ENCODE data around the gene CCDC152. TPM values are rescaled to one million over a fixed set of nuclear protein-coding genes. Genes with fewer than 3 reads are reported as not detected.

The CCDC152 gene
- total and polyA plus RNA-seq, 2 of the 13 experiments (the other 11 are each of a cell fraction or from before 2014, with no cell fraction given), result 0.20 to 0.36 TPM

GRCh38 chr5:42825422-42826148, 69.0 kb downstream of the CCDC152 start (continued):
- TF ChIP-seq GMEB2 (CRISPR knock-in tag; IDR thresholded peaks at IDR 0.05; ENCODE audit: low read depth), result no peak

GRCh38 chr5:42826757-42827515, 70.3 kb downstream of the CCDC152 start:
- H3K27me3 ChIP-seq (ENCODE audit: control insufficient read depth in 1 of 2, insufficient read depth in 2 of 2, low read length in 2 of 2), result no peaks in the 10 kb centered on the region
- in situ Hi-C loops (cut with HindIII; ENCODE audit: extremely low pct_ligation_motif_present, low pct_unique_long_range_greater_than_20kb), result no loop called here
- no peak overlapping the region for H3K4me2 ChIP-seq (ENCODE audit: low read depth, low read length)
- no peak overlapping the region for H3K9ac ChIP-seq (ENCODE audit: insufficient read depth, low read depth, low read length)
- no peak for ATAC-seq
- no peak overlapping the region for H3K4me3 ChIP-seq (replicated peaks in 1 of 3; ENCODE audit: insufficient read depth in 1 of 3, low read depth in 2 of 3, low read length in 3 of 3)
- no peaks in the 10 kb centered on the region for H4K20me1 ChIP-seq (ENCODE audit: insufficient read depth, low read length)
- intact Hi-C loops (cut with micrococcal nuclease; ENCODE audit: unreplicated experiment), result no loop called here
- POLR2A ChIA-PET, result interaction anchor here (1.2 to 6.1 kb wide), 4 partner anchors 16 to 48 kb away, joined by 3 to 93 read pairs (median 8); partner anchors contain the start of gene SELENOP
- WGBS (ENCODE audit: low lambda C conversion rate), result 88% methylated on average over 2 of the region's 2 CpGs
- no TSS peak for BruUV-seq (replicated peaks)
- peaks cover 78% of the 10 kb centered on the region for H3K4me1 ChIP-seq (ENCODE audit: insufficient read depth, low read length)
- no peak for FAIRE-seq
- no peaks in the 10 kb centered on the region for H3K9me3 ChIP-seq (ENCODE audit: low read length)
- H3K79me2 ChIP-seq (ENCODE audit: insufficient read depth, low read length), result peaks cover 93% of the 10 kb centered on the region
- H3K27ac ChIP-seq (ENCODE audit: extremely low read length, insufficient read depth, low read length), result no peak overlapping the region
- TF ChIP-seq, protein P1, sequence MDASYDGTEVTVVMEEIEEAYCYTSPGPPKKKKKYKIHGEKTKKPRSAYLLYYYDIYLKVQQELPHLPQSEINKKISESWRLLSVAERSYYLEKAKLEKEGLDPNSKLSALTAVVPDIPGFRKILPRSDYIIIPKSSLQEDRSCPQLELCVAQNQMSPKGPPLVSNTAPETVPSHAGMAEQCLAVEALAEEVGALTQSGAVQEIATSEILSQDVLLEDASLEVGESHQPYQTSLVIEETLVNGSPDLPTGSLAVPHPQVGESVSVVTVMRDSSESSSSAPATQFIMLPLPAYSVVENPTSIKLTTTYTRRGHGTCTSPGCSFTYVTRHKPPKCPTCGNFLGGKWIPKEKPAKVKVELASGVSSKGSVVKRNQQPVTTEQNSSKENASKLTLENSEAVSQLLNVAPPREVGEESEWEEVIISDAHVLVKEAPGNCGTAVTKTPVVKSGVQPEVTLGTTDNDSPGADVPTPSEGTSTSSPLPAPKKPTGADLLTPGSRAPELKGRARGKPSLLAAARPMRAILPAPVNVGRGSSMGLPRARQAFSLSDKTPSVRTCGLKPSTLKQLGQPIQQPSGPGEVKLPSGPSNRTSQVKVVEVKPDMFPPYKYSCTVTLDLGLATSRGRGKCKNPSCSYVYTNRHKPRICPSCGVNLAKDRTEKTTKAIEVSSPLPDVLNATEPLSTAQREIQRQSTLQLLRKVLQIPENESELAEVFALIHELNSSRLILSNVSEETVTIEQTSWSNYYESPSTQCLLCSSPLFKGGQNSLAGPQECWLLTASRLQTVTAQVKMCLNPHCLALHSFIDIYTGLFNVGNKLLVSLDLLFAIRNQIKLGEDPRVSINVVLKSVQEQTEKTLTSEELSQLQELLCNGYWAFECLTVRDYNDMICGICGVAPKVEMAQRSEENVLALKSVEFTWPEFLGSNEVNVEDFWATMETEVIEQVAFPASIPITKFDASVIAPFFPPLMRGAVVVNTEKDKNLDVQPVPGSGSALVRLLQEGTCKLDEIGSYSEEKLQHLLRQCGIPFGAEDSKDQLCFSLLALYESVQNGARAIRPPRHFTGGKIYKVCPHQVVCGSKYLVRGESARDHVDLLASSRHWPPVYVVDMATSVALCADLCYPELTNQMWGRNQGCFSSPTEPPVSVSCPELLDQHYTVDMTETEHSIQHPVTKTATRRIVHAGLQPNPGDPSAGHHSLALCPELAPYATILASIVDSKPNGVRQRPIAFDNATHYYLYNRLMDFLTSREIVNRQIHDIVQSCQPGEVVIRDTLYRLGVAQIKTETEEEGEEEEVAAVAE (CRISPR knock-in tag; IDR thresholded peaks at IDR 0.05; ENCODE audit: borderline replicate concordance), result no peak
- no peak for TF ChIP-seq ZNF570 (CRISPR knock-in tag; IDR thresholded peaks at IDR 0.05; ENCODE audit: borderline replicate concordance)
- TF ChIP-seq NR1H2 (CRISPR knock-in tag; IDR thresholded peaks at IDR 0.05; ENCODE audit: borderline replicate concordance, low read depth), result no peak
- no peak for TF ChIP-seq PAWR (CRISPR knock-in tag; IDR thresholded peaks at IDR 0.05; ENCODE audit: borderline replicate concordance)
- no peak for TF ChIP-seq ZNF280D (CRISPR knock-in tag; IDR thresholded peaks at IDR 0.05)
- TF ChIP-seq RFXANK (CRISPR knock-in tag; IDR thresholded peaks at IDR 0.05), result no peak
- no peak for TF ChIP-seq TAF1 (CRISPR knock-in tag; IDR thresholded peaks at IDR 0.05)
- TF ChIP-seq ZBTB42 (CRISPR knock-in tag; IDR thresholded peaks at IDR 0.05), result no peak
- TF ChIP-seq ZNF589 (CRISPR knock-in tag; conservative IDR thresholded peaks at IDR 0.05), result no peak
- CTCF ChIA-PET (ENCODE audit: low intra/inter-chr PET ratio, low total read pairs), result no interaction called here
- no peak for DNase-seq (ENCODE audit: low spot score)
- no peaks in the 10 kb centered on the region for H3K36me3 ChIP-seq (replicated peaks in 1 of 2; ENCODE audit: control insufficient read depth in 1 of 2, insufficient read depth in 2 of 2, low read length in 2 of 2)
- H2AFZ ChIP-seq (ENCODE audit: low read length), result no peak overlapping the region

Data from HepG2 (cell line).